TTC549 (cell line): Measurements from ENCODE around the gene PTPRE.

Source experiments
- FAIRE-seq: peaks from 2 replicates; lab custom pipeline; 2012; peaks lifted over from hg19 to GRCh38; lab: Jason Lieb, UNC

Gene PTPRE

GRCh38 chr10:128095753-128096469 is 189.0 kb downstream of the PTPRE start:
- FAIRE-seq, result no peak

GRCh38 chr10:128096486-128097199 is 189.7 kb downstream of the PTPRE start:
- FAIRE-seq, result no peak

GRCh38 chr10:128097783-128098182 is 190.9 kb downstream of the PTPRE start:
- no peak for FAIRE-seq

GRCh38 chr10:128098631-128099030 is 191.7 kb downstream of the PTPRE start:
- FAIRE-seq, result no peak

GRCh38 chr10:128099901-128100300 is 193.0 kb downstream of the PTPRE start:
- FAIRE-seq, result no peak

- no peak for FAIRE-seq
These were observed 195.0 kb downstream of the PTPRE start for GRCh38 chr10:128101901-128102300.

GRCh38 chr10:128102480-128103228 is 195.8 kb downstream of the PTPRE start:
- no peak for FAIRE-seq

GRCh38 chr10:128103229-128103714 is 196.4 kb downstream of the PTPRE start:
- no peak for FAIRE-seq

- FAIRE-seq, result no peak
These were observed 198.5 kb downstream of the PTPRE start for GRCh38 chr10:128105383-128105782.

GRCh38 chr10:128109707-128110106 is 202.8 kb downstream of the PTPRE start:
- FAIRE-seq, result no peak

GRCh38 chr10:128110339-128110738 is 203.4 kb downstream of the PTPRE start:
- FAIRE-seq, result no peak

GRCh38 chr10:128111696-128112095 is 204.8 kb downstream of the PTPRE start:
- FAIRE-seq, result no peak

- no peak for FAIRE-seq
These were observed 206.1 kb downstream of the PTPRE start for GRCh38 chr10:128113026-128113425.

GRCh38 chr10:128114901-128115300 is 208.0 kb downstream of the PTPRE start:
- FAIRE-seq, result no peak

GRCh38 chr10:128115356-128115755 is 208.5 kb downstream of the PTPRE start:
- FAIRE-seq, result no peak

- FAIRE-seq, result no peak
These were observed 209.3 kb downstream of the PTPRE start for GRCh38 chr10:128116187-128116586.

GRCh38 chr10:128116851-128117615 is 210.1 kb downstream of the PTPRE start:
- no peak for FAIRE-seq

- no peak for FAIRE-seq
These were observed 215.0 kb downstream of the PTPRE start for GRCh38 chr10:128121750-128122412.

- no peak for FAIRE-seq
These were observed 216.0 kb downstream of the PTPRE start for GRCh38 chr10:128122931-128123330.

GRCh38 chr10:128123846-128124245 is 216.9 kb downstream of the PTPRE start:
- FAIRE-seq, result no peak

- FAIRE-seq, result no peak
These were observed 218.0 kb downstream of the PTPRE start for GRCh38 chr10:128124813-128125403.
